Amniotic stem cell (primary cell): ENCODE results near the gene RRP8.

Source experiments
- DNase-seq: peaks from one replicate; lab custom pipeline; 2025; lab: John Stamatoyannopoulos, UW

The RRP8 gene

GRCh38 chr11:6603287-6604080 lies at the start of gene RRP8, which contains the start of gene ILK:
Gene RRP8, minus strand, starts transcription at chr11:6603616. Its CDS starts 114 bp downstream, at chr11:6603502.
Gene ILK, plus strand, starts transcription at chr11:6603774. Its CDS starts 498 bp downstream, at chr11:6604272.
- peak; percentile 84 for DNase-seq

DNA sequence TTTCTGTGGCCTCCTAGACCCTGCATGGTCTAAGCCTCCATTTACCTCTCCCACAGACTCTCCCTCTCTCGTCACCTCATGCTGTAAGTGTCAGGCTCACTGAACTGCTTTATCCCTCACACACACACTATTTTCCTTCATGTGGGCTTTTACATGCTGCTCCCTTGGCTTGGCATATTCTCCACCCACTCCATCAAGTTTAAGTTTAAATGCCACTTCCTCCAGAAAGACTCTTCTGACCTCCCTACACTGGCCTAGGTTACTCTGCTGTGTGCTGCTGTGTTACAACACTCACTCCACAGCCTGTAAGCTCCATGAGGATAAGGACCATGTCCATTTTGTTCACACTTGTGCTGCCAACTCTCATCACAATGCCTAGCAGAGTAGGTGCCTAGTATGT lies 49.7 kb upstream of the RRP8 start:
- DNase-seq = no peak

- DNase-seq = no peak
Measured at GRCh38 chr11:6652182-6652581, 48.8 kb upstream of the RRP8 start.

DNA sequence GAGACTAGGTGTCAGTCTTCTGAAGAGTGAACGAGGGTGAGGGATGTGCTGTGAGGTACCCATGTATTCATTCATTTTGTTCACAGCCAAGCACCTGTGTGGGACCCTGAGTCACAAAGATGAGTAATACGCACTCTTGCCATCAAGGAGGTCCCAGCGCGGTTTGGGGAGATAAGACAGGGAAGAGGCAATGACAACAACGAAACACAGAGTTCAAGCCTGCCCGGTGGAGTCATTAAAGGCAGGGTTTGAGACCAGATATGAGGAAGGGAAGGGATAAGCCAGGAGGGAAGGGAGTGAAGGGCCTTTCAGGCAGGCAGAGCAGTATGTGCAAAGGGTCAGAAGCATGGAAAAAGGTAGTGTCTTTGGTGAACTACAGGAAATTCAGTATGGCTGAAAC lies 47.6 kb upstream of the RRP8 start:
- DNase-seq = no peak

- no peak for DNase-seq
Measured at GRCh38 chr11:6650104-6650503, 46.7 kb upstream of the RRP8 start.

- no peak for DNase-seq
Measured at GRCh38 chr11:6648501-6648900, 45.1 kb upstream of the RRP8 start.

GRCh38 chr11:6647836-6648235 lies 44.4 kb upstream of the RRP8 start:
- DNase-seq = no peak

- DNase-seq = no peak
Measured at GRCh38 chr11:6646918-6647679, 43.7 kb upstream of the RRP8 start.

DNA sequence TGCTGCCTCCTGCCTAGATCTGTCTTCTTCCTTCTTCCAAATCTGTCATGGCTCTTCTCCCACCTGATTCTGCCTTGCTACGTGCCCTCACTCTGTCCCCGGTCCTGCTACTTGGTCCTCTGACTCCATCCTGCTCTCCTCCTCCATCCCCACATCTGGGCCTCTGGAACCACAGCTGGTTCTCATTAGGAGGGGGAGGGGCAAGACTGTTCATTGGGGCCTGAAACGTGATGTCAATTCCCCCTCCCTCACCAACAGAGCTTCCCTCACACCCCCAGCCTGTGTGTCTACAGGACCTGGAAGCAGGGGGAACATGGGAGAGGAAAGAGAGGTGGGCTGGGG lies 43.1 kb upstream of the RRP8 start:
- DNase-seq = no peak

DNA sequence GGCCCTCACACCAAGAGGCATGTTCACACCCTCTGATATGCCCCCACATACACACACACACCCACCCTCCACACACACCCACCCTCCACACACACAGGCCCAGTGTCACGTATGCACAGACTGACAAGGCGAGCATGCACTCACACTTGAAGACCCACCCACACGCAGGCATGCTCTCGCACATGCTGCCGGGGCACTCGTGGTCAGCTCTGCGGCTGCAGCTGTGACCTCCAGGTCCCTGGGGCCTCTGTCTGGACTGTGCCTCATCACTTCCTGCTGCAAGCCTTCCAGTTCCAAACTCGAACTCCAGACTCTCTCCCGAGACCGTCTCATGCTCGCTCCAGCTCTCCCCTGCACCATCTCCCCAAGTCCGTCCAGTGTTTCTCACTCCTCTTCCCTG lies 42.7 kb upstream of the RRP8 start:
- no peak for DNase-seq

DNA sequence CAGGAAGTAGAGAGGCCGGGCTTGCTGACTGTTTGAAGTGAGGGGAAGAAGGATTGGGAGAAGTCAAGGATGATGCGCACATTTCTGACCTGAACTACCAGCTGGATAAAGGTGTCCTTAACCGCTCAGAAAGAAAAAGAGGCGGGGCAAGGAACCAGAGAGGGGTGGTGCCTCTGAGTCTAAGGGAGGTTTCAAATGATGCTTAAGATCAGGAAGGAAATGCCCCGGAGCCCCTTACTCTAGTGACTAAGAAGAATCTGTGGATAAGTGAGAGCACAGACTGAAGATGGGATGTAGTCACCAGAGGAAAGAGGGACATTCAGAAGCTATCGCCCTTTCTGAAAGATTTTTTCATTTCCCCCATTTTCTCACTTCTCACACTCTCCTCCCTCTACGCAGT lies 39.5 kb upstream of the RRP8 start:
- DNase-seq = no peak

DNA sequence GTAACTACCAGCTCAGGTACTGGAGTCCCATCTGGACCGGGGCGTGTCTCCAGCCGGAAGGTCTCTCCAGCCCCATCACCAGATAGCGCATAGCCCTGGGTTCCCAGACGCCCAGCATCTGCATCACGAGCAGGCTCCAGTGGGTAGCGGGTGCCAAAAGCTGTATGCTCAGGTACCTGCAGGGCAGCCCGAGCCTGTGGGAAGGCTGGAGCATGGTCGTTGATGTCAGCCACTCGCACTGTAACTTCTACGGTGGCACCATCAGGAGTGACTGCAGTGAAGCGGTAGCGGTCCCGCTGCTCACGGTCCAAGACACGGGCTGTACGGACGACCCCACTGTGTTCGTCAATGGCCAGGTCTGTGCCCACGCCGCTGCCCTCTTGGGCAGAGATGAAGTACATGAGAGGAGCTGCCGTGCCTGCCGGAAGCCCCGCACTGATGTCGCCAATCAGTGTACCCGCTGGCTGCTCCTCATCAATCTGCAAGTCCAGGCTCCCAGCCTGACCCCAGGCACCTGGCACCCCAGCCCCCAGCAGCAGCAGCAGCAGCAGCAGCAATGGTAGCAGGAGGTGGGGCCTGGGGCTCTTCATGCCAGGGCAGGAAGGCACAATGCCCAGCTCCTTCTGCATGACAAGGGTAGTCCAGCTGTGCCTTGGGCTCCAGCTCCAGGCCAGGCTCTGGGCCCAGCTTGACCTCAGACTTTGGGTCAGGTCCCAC lies 37.7 kb upstream of the RRP8 start:
- DNase-seq = no peak

- DNase-seq = no peak
Measured at GRCh38 chr11:6640036-6640984, 36.9 kb upstream of the RRP8 start.

DNA sequence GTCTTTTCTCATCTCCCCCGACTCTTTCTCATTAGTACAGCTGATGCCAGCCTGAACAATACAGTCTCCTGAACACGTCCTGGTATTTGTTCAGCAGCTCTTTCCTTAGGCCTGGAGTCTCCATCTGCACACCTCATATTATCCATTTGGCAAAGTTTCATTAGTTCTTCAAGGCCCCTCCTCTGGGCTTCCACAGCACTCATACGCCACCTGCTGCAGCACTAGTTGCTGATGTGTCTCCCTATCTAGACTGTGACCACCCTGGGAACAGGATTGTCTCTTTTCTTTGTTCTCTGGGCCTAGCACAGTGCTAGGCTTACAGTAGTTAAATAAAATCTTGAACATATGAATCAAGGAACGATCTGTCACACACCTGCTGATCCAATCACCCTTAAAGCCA lies 35.0 kb upstream of the RRP8 start:
- no peak for DNase-seq

DNA sequence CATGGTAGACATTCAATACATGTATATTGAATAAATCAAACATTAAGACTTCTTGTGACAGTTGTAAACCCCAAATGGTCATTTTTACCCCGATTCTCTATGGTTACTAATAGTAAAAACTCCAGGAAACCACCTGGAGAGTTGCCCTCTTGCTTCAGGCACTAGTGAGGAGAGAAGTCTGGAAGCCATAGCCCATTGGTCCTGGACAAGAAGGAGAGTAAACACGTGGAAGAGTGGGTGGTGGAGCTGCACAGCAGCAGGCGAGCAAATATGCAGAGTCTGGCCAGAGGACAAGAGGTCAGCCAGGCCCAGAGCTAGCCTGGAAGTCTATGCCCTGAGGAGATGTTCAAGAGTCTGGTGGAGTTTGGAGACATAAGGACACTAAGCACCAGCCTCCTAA lies 34.5 kb upstream of the RRP8 start:
- DNase-seq = peak; percentile 25

DNA sequence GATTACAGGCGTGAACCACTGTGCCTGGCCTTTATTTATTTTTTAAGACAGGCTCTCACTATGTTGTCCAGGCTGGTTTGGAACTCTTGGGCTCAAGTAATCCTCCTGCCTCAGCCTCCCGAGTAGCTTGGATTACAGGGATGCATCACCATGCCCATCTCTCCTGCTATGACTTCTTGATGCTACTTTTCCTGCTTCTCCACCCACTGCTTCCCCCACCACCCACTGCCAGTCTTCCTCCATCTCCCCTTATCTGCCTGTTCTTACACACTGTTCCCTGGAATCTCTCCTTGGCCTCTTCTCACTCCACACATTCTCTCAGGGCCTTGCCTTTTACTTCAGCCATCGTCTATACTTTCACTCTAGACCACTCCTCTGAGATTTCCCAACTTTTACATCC lies 33.1 kb upstream of the RRP8 start:
- DNase-seq = no peak

DNA sequence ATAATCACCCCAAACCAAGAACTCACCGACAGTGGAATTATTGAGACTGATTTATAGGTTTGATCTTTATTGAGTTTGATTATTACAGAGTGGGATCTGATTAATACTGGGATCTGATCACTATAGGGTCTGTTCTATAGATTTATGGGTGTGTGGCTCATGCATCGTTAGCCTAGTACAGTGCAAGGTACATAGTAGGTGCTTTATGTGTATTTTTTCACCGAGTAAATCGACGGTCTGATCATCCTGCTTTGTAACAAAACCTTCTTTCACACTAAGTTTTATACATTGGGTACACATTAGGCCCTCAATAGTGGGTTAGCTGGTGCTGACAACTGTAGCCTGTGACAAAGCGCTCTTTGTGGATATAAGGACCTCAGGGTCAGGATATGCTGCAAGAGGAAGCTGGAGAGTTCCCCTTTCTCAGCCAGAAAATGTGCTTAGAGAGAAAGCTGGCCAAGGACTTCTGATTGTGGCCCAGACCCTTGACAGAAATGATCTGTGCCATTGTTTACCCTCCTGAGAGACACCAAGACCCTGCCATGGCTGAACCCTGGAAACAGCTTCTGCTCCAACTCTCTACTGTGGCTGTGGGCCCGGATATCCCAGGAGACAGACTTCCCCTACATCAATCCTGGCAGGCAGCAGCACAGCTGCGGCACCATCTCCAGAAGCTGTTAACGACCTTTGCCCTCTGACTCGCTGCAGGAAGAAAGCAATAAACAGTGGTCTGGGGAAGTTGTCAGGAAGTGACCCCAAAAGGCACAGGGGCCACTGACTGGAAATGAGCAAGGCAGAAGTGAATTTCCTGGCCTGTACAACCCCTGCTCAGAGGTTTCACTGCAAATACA lies 31.9 kb upstream of the RRP8 start:
- DNase-seq = no peak

GRCh38 chr11:6634534-6634933 lies 31.1 kb upstream of the RRP8 start:
- no peak for DNase-seq

GRCh38 chr11:6633422-6634408 lies 30.3 kb upstream of the RRP8 start:
- no peak for DNase-seq
